ENCODE data around the gene CHD9.
A peak's percentile ranks its signal among the peaks of the same experiment; 100 is the strongest.
"Not testable (repeated sequence)": the region's sequence is repeated elsewhere in the genome, so short reads cannot be mapped to it uniquely, and the experiment has no call there.

The CHD9 gene

GRCh38 chr16:53131363-53132071 lies 76.7 kb downstream of the CHD9 start:
- peak; percentile 30 to 60 for DNase-seq (ENCODE audit: low read depth in 2 of 2)

DNA sequence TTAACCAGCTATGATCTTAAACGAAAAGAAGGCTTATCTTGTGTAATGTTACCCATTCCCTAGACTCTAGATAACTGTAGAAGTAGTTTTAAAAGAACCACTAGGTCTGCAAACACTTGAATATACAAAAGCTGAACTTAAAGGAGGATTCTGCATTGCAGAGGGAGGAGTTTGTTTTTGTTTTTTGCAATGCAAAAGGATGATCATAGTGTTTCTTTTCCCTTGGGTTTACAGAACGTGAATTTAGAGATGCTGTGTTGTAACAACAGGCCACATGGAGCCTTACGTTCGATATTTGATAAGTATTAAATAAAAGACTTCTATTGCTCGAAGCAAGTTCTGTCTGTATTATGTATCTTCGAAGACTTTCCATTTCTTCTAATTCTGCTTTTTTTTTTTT lies 77.6 kb downstream of the CHD9 start:
- no peak for DNase-seq (ENCODE audit: low read depth in 2 of 2)

DNA sequence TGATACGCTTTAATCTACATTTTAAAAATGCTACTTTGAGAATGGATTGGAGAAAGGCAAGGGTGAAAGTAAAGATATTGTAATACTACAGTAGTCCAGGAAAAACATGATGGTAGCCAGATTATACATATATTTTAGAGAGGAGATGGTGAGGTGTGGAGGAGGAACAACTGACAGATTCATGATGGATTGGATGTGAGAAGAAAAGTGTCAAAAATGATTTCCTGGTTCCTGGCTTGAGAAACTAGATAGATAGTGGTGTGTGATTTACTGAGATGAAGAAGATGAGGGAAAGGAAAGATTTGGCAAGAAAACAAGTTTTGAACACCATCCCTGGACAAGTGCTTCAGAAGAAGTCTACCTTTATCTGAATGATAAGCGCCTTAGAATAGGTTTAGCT lies 80.5 kb downstream of the CHD9 start:
- no peak for DNase-seq (ENCODE audit: low read depth in 2 of 2)

DNA sequence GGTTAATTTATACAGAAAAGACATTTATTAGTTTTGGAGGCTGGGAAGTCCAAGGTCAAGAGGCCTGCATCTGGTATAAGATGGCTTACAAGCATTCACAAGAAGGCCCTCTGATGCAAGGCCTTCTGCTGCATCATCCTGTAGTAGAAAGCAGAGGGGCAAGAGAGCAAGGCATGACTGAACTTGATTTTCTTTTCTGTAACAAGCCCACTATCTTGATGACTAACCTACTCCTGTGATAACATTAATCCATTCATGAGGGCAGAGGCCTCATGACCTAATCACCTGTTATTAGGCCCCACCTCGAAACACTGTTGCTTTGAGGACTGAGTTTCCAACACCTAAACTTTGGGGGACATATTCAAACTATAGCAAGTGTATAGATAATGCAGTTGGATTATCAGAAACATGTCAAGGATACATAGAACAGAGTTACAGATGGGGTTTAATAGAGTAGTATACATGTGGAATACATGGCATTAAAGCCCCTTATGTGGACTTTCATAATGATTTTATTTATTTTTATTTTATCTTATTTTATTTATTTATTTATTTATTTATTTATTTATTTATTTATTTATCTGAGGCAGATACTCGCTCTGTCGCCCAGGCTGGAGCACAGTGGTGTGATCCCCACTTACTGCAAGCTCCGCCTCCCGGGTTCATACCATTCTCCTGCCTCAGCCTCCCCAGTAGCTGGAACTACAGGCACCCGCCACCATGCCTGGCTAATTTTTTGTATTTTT lies 88.2 kb downstream of the CHD9 start:
- no peak for DNase-seq (ENCODE audit: low read depth in 2 of 2)

DNA sequence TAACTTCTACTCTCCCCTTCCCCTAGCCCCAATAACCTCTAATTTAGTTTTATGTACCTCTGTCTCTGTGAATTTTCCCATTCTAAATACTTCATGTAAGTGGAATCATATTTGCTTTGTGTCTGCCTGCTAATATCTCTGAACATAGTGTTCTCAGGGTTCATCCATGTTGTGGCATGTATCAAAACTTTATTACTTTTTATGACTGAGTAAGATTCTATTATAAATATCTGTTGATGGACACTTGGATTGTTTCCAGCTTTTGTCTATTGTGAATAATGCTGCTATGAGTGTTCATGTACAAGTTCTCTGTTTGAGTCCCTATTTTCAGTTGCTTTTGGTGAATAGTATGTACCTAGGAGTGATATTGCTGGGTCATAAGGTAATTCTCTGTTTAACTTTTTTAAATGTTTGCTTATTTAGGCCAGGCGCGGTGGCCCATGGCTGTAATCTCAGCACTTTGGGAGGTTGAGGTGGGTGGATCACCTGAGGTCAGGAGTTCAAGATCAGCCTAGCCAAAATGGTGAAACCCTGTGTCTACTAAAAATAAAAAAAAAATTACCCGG lies 92.8 kb downstream of the CHD9 start:
- DNase-seq (ENCODE audit: low read depth in 2 of 2), result no peak

- no peak for DNase-seq (ENCODE audit: low read depth in 2 of 2)
Observed at GRCh38 chr16:53150769-53151168, 96.0 kb downstream of the CHD9 start.

DNA sequence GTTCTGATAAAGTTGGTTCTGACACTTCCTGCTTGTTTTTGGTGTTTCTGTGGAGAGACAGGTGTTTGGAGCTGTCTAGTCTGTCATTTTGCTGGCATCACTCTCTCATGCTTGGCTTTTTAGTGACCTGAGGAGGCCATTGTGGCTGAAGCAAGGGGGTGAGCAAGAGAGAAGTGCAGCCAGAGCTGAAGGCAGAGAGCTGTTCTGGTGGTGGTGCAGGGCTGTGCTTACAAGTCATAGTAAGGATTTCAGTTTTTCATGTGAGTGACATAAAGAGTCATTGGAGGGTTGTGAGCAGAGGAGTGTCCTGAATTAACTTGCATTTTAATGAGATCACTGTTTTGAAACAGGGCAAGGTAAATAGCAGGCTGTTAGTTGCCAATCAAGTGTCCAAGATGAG lies 97.5 kb downstream of the CHD9 start:
- DNase-seq (ENCODE audit: low read depth in 2 of 2), result no peak

DNA sequence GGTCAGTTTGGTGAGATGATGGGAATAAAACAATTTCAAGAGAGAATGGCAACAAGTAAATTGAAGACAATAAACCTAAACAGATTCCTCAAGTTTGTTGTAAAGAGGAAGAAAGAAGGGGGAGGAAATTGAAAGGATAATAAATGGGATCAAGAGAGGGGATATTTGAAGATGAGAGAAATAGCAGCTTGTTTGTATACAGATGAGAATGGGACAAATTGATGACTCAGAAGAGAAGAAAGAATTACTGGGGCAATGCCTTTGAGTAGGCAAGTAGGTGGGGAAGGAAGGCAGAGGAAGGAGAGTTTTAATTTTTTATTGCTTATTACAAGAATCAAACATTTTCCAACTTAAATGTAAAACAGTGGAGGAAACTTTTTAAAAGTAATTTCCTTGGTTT lies 98.3 kb downstream of the CHD9 start:
- no peak for DNase-seq (ENCODE audit: low read depth in 2 of 2)

- DNase-seq (ENCODE audit: low read depth in 2 of 2), result no peak
Observed at GRCh38 chr16:53154513-53154912, 99.7 kb downstream of the CHD9 start.

DNA sequence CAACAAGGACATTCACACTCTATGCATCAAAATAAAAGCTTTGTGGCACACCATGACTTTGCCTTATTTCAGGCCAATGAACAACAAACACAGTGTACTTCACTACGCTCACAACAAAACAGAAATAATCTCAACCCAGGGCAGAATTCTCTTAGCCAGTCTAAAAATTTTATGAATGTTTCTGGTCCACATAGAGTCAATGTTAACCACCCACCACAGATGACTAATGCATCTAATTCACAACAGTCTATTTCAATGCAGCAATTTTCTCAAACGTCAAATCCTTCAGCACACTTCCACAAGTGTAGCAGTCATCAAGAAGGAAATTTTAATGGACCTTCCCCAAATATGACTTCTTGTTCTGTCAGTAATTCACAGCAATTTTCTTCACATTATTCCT lies 101.7 kb downstream of the CHD9 start:
- no peak for DNase-seq (ENCODE audit: low read depth in 2 of 2)

- DNase-seq (ENCODE audit: low read depth in 2 of 2), result no peak
Observed at GRCh38 chr16:53159781-53160436, 105.1 kb downstream of the CHD9 start.

- DNase-seq (ENCODE audit: low read depth in 2 of 2), result no peak
Observed at GRCh38 chr16:53166099-53166498, 111.3 kb downstream of the CHD9 start.

- DNase-seq (ENCODE audit: low read depth in 2 of 2), result no peak
Observed at GRCh38 chr16:53168744-53169143, 114.0 kb downstream of the CHD9 start.

- no peak for DNase-seq (ENCODE audit: low read depth in 2 of 2)
Observed at GRCh38 chr16:53172517-53172916, 117.7 kb downstream of the CHD9 start.

- no peak for DNase-seq (ENCODE audit: low read depth in 2 of 2)
Observed at GRCh38 chr16:53175118-53175517, 120.3 kb downstream of the CHD9 start.

GRCh38 chr16:53176434-53176833 lies 121.6 kb downstream of the CHD9 start:
- no peak for DNase-seq (ENCODE audit: low read depth in 2 of 2)

GRCh38 chr16:53183442-53183841 lies 128.7 kb downstream of the CHD9 start:
- no peak for DNase-seq (ENCODE audit: low read depth in 2 of 2)

GRCh38 chr16:53185741-53186140 lies 130.9 kb downstream of the CHD9 start:
- DNase-seq (ENCODE audit: low read depth in 2 of 2), result not testable (repeated sequence)

DNA sequence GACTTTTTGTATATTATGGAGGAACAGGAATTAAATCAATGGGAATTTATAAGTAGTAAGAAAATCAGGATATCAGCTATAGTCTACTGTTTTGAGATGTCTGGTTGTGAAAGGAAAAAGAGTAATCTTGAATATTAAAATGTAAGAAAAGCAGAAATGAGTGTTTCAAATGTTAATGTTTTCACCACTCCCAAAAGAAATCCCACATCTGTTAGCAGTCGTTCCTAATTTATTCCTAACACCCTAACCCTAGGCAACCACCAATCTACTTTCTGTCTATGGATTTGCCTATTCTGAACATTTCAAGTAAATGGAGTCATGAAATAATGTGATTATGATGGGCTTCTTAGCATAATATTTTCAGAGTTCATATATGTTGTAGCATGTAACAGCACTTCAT lies 133.0 kb downstream of the CHD9 start:
- DNase-seq (ENCODE audit: low read depth in 2 of 2), result no peak

GRCh38 chr16:53191413-53191812 lies 136.6 kb downstream of the CHD9 start:
- DNase-seq (ENCODE audit: low read depth in 2 of 2), result no peak

GRCh38 chr16:53198933-53199332 lies 144.1 kb downstream of the CHD9 start:
- DNase-seq (ENCODE audit: low read depth in 2 of 2), result no peak

DNA sequence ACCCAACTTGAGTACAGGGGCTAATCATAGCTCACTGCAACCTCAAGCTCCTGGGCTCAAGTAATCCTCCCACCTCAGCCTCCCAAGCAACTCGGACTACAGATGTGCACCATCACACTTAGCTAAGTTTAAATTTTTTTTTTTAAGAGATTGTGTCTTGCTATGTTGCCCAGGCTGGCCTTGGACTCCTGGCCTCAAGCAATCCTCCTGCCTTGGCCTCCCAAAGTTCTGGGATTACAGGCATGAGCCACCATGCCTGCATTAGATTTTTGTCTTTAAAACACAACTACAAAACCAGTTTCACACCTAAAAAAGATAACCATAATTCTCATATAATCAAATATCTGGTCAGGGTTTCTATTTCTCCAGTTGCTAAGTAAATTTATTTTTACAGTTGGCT lies 147.1 kb downstream of the CHD9 start:
- DNase-seq (ENCODE audit: low read depth in 2 of 2), result no peak

- no peak for DNase-seq (ENCODE audit: low read depth in 2 of 2)
Observed at GRCh38 chr16:53202398-53202797, 147.6 kb downstream of the CHD9 start.

Data from stimulated activated CD4-positive, alpha-beta T cell treated with anti-CD3 and anti-CD28 coated beads, Interleukin-4, amount 100 ng/mL, for 48 hours (primary cell).